Retina (tissue), 1 donor: ENCODE results near the gene TRMT112.

ENCODE experiments used
- DNase-seq: peaks from one replicate; pipeline ENCODE4 v3.0.0-alpha.2; 2016

Gene TRMT112

DNA sequence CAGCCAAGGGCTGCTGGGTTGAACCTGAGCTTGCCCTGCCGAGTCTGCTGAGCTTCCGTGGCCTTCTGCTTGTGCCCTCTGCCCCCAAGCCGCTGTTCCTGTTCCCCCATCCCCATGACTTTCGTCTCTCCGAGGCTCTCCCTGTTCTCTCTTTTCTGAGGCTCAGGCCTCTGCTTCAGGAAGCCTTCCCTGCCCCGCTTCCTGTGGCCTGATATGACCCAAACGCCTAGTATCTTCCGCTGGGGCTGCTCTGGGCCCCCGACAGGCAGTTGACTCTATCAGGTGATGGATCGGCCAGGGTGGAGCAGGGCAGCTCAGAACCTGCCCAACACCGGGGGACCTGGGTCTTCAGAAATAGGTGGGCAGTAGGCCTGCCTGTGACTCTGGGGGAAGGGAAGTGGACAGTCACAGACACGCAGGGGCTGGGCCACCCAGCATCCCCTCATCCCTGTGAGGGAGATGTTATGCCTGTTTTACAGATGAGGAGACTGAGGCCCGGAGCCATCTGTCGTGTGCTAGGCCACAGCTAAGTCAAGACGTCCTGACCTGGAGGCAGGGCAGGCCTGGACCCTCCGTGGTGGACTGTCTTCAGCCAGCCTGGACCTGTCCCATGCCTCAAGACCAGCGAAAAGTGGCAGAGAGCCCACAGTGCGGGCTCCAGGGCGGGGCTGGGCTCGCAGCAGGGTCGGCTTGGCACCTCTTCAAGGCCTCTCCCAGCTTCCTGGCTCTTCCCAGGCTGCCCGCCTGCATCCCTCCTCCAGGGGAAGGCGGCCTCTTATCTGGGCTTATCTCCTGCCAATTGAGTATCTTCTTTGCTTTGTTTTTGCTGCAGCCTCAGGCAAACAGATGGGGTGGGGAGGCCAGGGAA, 49.1 kb downstream of the TRMT112 start:
- DNase-seq: no peak

DNA sequence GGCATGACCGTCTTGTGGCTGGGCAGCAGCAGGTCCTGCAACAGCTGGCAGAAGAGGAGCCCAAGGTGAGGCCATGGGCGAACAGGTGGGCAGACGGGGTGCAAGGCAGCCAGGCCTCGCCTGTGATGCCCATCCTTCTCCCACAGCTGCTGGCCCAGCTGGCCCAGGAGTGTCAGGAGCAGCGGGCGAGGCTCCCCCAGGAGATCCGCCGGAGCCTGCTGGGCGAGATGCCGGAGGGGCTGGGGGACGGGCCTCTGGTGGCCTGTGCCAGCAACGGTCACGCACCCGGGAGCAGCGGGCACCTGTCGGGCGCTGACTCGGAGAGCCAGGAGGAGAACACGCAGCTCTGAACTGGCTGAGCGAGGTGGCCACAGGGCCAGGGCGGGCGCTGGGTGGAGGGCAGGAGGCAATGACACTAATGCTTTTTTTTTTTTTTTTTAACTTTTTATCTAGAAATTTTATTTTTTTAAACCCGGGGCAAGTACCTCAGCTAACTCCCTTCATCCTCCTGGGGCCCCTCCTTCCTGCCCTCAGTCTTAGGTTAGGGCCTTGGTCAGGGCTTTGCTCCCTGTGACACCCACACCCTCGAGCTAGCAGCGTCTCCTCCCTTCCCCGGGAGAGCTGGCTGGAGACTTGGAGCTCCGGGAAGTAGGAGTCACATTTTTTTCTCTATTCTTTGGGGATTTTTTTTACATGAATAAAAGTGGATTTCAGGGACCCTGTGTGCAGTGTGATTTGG, 50.0 kb downstream of the TRMT112 start:
- DNase-seq: no peak
